WERI-Rb-1 (cell line): ENCODE data around the gene LPAR2.
"Not testable (repeated sequence)": the region's sequence is repeated elsewhere in the genome, so short reads cannot be mapped to it uniquely, and the experiment has no call there.

Source experiments
- DNase-seq: peaks from one replicate; pipeline ENCODE4 v3.0.0-alpha.2; 2020
- H3K27ac ChIP-seq: fragments of 250-450 bp; sonication (Bioruptor Pico); 2 replicates; pipeline ENCODE4 v1.5.1; 2020; ENCODE audit warnings: mild to moderate bottlenecking, moderate library complexity
- H3K27me3 ChIP-seq: fragments of 250-450 bp; sonication (Bioruptor Pico); 2 replicates; pipeline ENCODE4 v1.5.1; 2021; ENCODE audit warnings: mild to moderate bottlenecking, low read depth, moderate library complexity; ENCODE audit not compliant: insufficient read depth, severe bottlenecking
- H3K36me3 ChIP-seq: fragments of 250-450 bp; sonication (Bioruptor Pico); 2 replicates; pipeline ENCODE4 v1.5.1; 2020; ENCODE audit warnings: mild to moderate bottlenecking, moderate library complexity
- H3K4me3 ChIP-seq: 2 replicates; pipeline ENCODE4 v1.5.1; 2011; ENCODE audit warnings: low read depth, mild to moderate bottlenecking, control low read depth, low read length
- H3K9me3 ChIP-seq: fragments of 250-450 bp; sonication (Bioruptor Pico); 2 replicates; pipeline ENCODE4 v1.5.1; 2021; ENCODE audit warnings: mild to moderate bottlenecking, moderate library complexity; ENCODE audit not compliant: severe bottlenecking
- TF ChIP-seq, protein P1 (sequence below): IDR thresholded peaks from 2 replicates; pipeline ENCODE4 v1.5.1; 2011; ENCODE audit warnings: low read depth, mild to moderate bottlenecking, control low read depth, inconsistent platforms, low read length

The LPAR2 gene

GRCh38 chr19:19668230-19669012 lies 40.4 kb upstream of the LPAR2 start, which contains the start of gene ZNF101:
TSS of gene ZNF101 (plus strand) at chr19:19668839. CDS start at chr19:19668964, 125 bp downstream.
- H3K36me3 ChIP-seq: peaks cover 16% of the 10 kb centered on the region
- H3K27me3 ChIP-seq: no peaks in the 10 kb centered on the region
- TF ChIP-seq, protein P1, sequence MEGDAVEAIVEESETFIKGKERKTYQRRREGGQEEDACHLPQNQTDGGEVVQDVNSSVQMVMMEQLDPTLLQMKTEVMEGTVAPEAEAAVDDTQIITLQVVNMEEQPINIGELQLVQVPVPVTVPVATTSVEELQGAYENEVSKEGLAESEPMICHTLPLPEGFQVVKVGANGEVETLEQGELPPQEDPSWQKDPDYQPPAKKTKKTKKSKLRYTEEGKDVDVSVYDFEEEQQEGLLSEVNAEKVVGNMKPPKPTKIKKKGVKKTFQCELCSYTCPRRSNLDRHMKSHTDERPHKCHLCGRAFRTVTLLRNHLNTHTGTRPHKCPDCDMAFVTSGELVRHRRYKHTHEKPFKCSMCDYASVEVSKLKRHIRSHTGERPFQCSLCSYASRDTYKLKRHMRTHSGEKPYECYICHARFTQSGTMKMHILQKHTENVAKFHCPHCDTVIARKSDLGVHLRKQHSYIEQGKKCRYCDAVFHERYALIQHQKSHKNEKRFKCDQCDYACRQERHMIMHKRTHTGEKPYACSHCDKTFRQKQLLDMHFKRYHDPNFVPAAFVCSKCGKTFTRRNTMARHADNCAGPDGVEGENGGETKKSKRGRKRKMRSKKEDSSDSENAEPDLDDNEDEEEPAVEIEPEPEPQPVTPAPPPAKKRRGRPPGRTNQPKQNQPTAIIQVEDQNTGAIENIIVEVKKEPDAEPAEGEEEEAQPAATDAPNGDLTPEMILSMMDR: no peak

DNA sequence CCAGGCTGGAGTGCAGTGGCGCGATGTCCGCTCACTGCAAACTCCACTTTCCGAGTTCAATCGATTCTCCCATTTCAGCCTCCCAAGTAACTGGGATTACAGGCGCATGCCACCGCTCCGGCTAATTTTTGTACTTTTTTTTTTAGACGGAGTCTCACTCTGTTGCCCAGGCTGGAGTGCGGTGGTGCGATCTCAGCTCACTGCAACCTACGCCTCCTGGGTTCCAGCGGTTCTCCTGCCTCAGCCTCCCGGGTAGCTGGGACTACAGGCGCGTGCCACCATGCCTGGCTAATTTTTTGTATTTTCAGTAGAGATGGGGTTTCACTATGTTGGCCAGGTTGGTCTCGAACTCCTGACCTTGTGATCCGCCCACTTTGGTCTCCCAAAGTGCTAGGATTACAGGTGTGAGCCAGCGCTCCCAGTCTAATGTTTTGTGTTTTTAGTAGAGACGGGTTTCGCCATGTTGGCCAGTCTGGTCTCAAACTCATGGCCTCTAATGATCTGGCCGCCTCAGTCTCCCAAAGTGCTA lies 37.5 kb upstream of the LPAR2 start:
- H3K27me3 ChIP-seq, DNase-seq: not testable (repeated sequence)
- peak overlapping the region; percentile 64 for H3K27ac ChIP-seq

More at GRCh38 chr19:19668230-19669012, 40.4 kb upstream of the LPAR2 start, which contains the start of gene ZNF101:
- H3K27ac ChIP-seq: peak within 1 kb of the TSS; percentile 88
- H3K4me3 ChIP-seq: peak within 1 kb of the TSS; percentile 83
- DNase-seq: peak; percentile 97
- no peaks in the 10 kb centered on the region for H3K9me3 ChIP-seq

DNA sequence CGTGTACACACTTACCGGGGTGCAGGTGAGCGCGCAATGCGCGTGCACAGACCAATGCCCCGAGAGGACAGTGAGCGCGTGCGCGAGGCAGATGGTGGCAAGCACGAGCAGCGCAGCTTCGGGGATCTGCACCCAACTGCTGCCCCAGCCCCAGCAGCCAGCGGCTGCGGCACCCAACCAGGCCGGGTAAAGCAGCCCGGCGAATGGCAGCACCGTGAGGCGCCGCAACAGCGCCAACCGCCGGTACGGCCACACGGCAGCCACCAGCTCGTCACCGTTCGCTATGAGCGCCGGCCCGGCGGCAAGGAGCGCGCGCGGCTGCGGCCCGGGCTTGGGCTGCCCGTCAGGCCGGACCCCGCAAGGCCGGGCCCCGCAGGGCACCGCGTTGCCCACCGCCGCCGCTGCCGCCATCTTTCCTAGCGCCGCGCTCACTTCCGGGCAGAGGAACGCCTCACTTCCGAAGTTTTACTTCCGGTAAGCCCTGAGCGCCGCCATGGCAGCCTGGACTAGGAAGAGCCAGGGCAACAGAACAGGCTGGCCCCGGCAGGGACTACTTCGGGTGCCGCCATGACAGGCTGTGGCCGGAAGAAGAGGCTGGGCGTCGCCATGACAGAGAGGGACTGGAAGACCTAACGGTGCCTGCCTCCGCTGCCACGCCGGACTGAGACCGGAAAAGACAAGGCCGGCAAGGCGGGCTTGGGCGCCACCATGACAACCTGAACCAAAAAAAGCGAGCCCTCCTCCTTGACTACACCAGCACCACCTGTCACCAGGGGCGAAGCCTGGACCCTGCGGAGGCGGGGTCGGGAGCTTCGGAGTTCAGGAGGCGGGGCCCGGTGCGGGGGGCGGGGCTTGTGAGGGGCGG lies 35.5 kb upstream of the LPAR2 start, which contains the start of gene ATP13A1:
ATP13A1 (minus strand) TSS at position 421 of the 865 bp plus-strand sequence; CDS start at position 411, 10 bp downstream.
- TF ChIP-seq, protein P1: no peak; the same call in 1 of the 2 replicates
- Histone ChIP-seq H3K9me3 (no peaks in the 10 kb centered on the region), H3K27ac (peak within 1 kb of the TSS; percentile 89), H3K27me3 (no peaks in the 10 kb centered on the region), H3K4me3 (peak within 1 kb of the TSS; percentile 67), H3K36me3 (peaks cover 21% of the 10 kb centered on the region)
- DNase-seq: peak; percentile 98

More for the DNA sequence above, 37.5 kb upstream of the LPAR2 start:
- not testable (repeated sequence) for H3K4me3 ChIP-seq, H3K9me3 ChIP-seq, H3K36me3 ChIP-seq

- Histone ChIP-seq H3K4me3 (peak overlapping the region; percentile 67), H3K36me3 (peaks cover 28% of the 10 kb centered on the region), H3K9me3 (no peaks in the 10 kb centered on the region), H3K27me3 (no peaks in the 10 kb centered on the region), H3K27ac (peak overlapping the region; percentile 89)
- DNase-seq: no peak
- TF ChIP-seq, protein P1: no peak
Observed at GRCh38 chr19:19662871-19663255, 34.8 kb upstream of the LPAR2 start.

GRCh38 chr19:19662344-19662743 lies 34.3 kb upstream of the LPAR2 start:
- TF ChIP-seq, protein P1: no peak
- H3K27me3 ChIP-seq: no peaks in the 10 kb centered on the region
- peak overlapping the region; percentile 89 for H3K27ac ChIP-seq
- peak overlapping the region; percentile 67 for H3K4me3 ChIP-seq
- peaks cover 33% of the 10 kb centered on the region for H3K36me3 ChIP-seq
- H3K9me3 ChIP-seq: no peaks in the 10 kb centered on the region
- DNase-seq: no peak
